Activated naive CD8-positive, alpha-beta T cell treated with anti-CD3 and anti-CD28 coated beads for 36 hours (primary cell): ENCODE results near the gene CFAP65. TPM values are rescaled to one million over a fixed set of nuclear protein-coding genes. Genes with fewer than 3 reads are reported as not detected.

ENCODE experiments used
- DNase-seq: peaks from one replicate; pipeline ENCODE4 v3.0.0; 2021
- H3K27ac Mint-ChIP-seq: one replicate; pipeline ENCODE4 v1.8.0; 2022; ENCODE audit warnings: mild to moderate bottlenecking, moderate library complexity, mixed read lengths
- H3K27me3 Mint-ChIP-seq: one replicate; pipeline ENCODE4 v1.8.0; 2022; ENCODE audit warnings: mild to moderate bottlenecking, mixed read lengths
- H3K36me3 Mint-ChIP-seq: one replicate; pipeline ENCODE4 v1.8.0; 2021; ENCODE audit warnings: mild to moderate bottlenecking, mixed read lengths
- H3K4me1 Mint-ChIP-seq: one replicate; pipeline ENCODE4 v1.8.0; 2021; ENCODE audit warnings: mixed read lengths
- H3K4me3 Mint-ChIP-seq: one replicate; pipeline ENCODE4 v1.8.0; 2022; ENCODE audit warnings: mild to moderate bottlenecking, moderate library complexity, mixed read lengths
- H3K9me3 Mint-ChIP-seq: one replicate; pipeline ENCODE4 v1.8.0; 2022; ENCODE audit warnings: mixed read lengths
- total RNA-seq, 2 experiments: library from RNA; stranded (reverse); gene quantifications; one replicate each; pipeline ENCODE4 v1.2.3, GENCODE V29; 2021

CFAP65 gene
- total RNA-seq, 2 experiments from 2014 or later = not detected

GRCh38 chr2:218964041-218964771 lies 77.1 kb downstream of the CFAP65 start:
- DNase-seq = no peak
- Mint-ChIP-seq H3K27ac (no peak overlapping the region), H3K4me3 (no peak overlapping the region), H3K9me3 (no peaks in the 10 kb centered on the region), H3K36me3 (no peaks in the 10 kb centered on the region), H3K27me3 (peaks cover 80% of the 10 kb centered on the region), H3K4me1 (peaks cover 7% of the 10 kb centered on the region)

DNA sequence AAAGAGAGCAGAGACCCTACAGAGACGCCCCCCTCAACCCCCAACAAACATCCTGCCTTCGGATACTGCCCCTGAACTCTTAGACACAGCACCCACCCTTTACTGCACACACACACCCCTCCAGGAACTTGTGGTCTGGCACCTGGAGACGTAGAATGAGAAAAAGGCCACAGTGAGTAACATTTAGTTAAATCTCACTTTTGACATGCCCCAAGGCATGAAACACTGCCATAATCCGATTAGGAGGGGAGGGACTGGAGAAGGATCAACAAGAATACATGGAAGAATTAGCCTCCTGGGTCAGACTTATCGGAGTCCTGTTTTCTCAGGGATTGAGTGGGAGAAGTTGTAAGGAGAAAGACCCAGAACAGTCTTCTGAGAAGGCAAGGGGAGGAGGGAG lies 77.7 kb downstream of the CFAP65 start:
- peaks cover 7% of the 10 kb centered on the region for H3K4me1 Mint-ChIP-seq
- H3K4me3 Mint-ChIP-seq = no peak overlapping the region
- no peaks in the 10 kb centered on the region for H3K36me3 Mint-ChIP-seq
- H3K27ac Mint-ChIP-seq = no peak overlapping the region
- DNase-seq = no peak
- H3K27me3 Mint-ChIP-seq = peaks cover 81% of the 10 kb centered on the region
- H3K9me3 Mint-ChIP-seq = no peaks in the 10 kb centered on the region

DNA sequence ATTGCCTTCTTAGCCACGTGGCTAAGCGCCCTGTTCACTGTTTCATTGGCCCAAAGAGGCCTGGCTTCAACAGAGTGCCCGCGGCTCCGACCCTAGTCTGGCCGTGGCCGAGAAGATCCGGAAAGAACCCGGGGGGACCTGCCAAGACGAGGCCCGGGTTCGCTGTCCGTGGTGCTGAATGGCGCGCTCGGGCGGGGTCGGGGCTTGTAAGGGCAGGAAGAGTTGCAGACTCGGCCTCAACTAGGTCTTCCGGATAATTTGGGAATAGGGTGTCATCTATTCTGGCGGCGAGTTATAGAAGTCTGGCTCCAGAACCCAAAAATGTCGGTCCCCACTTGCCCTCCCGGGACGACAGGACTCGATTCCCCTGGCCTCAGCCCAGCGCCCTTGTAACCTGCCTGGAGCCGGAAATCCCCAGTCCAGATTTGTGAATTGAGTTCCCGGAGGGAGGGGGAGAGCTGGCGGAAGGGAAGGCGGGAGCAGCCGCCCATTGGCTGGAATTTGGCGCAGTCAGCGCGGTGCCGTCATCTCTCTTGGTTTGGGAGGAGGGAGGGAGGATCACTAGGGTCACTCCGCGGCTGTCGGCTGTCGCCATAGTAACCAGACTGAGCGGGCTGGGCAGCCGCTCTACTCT lies 78.3 kb downstream of the CFAP65 start:
- H3K27ac Mint-ChIP-seq = no peak overlapping the region
- H3K9me3 Mint-ChIP-seq = no peaks in the 10 kb centered on the region
- peaks cover 85% of the 10 kb centered on the region for H3K27me3 Mint-ChIP-seq
- peak; percentile 67 for DNase-seq
- H3K4me3 Mint-ChIP-seq = no peak overlapping the region
- H3K4me1 Mint-ChIP-seq = peaks cover 7% of the 10 kb centered on the region
- H3K36me3 Mint-ChIP-seq = no peaks in the 10 kb centered on the region

DNA sequence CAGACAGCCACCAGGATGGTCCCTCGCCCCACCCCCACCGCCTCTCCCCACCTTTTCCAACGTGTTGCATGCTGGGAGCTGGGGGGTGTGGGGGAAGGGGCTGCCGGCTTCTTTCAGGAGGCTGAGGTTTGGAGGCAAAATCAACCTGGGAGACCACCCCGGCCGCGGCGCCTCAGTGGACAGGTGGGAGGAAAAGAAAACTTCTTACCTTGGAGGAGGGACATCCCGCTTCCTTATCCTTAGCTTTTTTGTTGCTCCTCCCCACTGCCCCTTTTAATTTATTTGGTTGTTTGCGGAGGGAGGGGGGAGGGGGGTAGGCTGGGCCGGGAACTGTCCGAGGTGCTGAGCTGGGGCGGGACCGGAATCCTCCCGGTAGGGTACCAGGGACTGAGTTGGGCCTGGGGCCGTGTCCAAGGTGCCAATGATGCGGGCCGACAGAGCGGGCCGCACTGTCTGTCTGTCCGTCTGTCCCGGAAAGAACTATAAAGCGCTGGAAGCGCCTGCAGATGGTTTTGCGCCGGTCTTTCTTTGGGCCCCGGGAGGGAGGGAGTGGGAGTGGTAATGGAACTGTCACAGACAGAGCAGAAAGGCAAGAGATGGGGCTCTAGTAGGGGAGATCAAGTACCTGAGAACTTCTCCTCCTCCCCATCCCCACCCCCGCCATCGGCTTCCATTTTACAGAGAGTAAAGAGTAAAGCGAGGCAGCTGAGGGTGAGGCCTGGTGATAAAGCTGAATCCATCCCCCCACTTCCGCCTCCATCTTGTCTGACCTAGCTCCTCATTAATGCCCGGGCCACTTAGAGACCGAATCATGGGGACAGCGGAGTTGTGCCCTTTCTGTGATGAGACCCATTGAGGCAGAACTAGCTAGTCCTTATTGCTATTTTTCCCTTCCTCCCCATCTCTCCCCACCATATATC lies 79.4 kb downstream of the CFAP65 start:
- peaks cover 7% of the 10 kb centered on the region for H3K4me1 Mint-ChIP-seq
- no peaks in the 10 kb centered on the region for H3K9me3 Mint-ChIP-seq
- no peak overlapping the region for H3K27ac Mint-ChIP-seq
- H3K27me3 Mint-ChIP-seq = peaks cover 87% of the 10 kb centered on the region
- DNase-seq = no peak
- no peaks in the 10 kb centered on the region for H3K36me3 Mint-ChIP-seq
- H3K4me3 Mint-ChIP-seq = no peak overlapping the region

DNA sequence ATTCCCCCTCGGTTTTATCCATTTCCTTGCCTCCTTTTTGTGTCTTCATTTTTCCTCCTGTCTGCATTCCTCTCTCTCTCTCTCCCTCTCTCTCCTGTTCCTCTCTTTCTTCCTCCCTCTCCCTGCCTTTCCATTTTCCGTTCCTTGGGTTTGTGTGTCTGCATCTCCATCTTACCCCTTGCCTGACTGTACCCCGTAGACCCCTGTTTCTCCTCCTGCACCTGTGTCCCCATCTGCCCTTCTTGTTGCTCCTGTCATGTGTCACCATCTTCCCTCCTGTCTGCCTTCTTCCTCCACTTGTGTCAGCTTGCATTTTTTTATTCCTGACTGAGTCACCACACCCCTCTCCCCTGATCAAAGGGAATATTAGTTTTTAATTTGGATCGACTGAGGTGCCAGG lies 80.1 kb downstream of the CFAP65 start:
- H3K27ac Mint-ChIP-seq = no peak overlapping the region

DNA sequence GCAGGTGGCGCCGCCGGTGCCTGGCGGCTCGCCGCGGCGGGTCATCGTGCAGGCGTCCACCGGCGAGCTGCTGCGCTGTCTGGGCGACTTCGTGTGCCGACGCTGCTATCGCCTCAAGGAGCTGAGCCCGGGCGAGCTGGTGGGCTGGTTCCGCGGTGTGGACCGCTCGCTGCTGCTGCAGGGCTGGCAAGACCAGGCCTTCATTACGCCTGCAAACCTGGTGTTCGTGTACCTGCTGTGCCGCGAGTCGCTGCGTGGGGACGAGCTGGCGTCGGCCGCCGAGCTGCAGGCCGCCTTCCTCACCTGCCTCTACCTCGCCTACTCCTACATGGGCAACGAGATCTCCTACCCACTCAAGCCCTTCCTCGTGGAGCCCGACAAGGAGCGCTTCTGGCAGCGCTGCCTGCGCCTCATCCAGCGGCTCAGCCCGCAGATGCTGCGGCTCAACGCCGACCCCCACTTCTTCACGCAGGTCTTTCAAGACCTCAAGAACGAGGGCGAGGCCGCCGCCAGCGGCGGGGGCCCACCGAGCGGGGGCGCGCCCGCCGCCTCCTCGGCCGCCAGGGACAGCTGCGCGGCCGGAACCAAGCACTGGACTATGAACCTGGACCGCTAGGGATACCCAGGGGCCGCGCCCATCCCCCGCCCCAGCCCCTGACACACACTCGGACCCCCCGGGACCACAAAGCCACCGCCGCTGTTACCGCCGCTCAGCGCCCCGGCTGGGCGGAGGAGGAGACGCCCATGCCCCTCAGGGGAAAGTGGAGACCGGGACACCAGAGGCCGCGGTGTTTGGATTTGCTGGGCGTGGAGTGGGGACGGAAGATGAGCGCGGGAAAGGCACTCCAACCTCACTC lies 80.8 kb downstream of the CFAP65 start:
- H3K36me3 Mint-ChIP-seq = no peaks in the 10 kb centered on the region
- H3K4me3 Mint-ChIP-seq = no peak overlapping the region
- H3K4me1 Mint-ChIP-seq = peaks cover 7% of the 10 kb centered on the region
- no peak overlapping the region for H3K27ac Mint-ChIP-seq
- no peaks in the 10 kb centered on the region for H3K9me3 Mint-ChIP-seq
- H3K27me3 Mint-ChIP-seq = peaks cover 82% of the 10 kb centered on the region
- DNase-seq = no peak

More for the DNA sequence above, 80.1 kb downstream of the CFAP65 start:
- Mint-ChIP-seq H3K4me1 (peaks cover 7% of the 10 kb centered on the region), H3K9me3 (no peaks in the 10 kb centered on the region), H3K27me3 (peaks cover 85% of the 10 kb centered on the region), H3K4me3 (no peak overlapping the region), H3K36me3 (no peaks in the 10 kb centered on the region)
- no peak for DNase-seq

- Mint-ChIP-seq H3K9me3 (no peaks in the 10 kb centered on the region), H3K4me3 (no peak overlapping the region), H3K4me1 (peaks cover 7% of the 10 kb centered on the region), H3K27me3 (peaks cover 82% of the 10 kb centered on the region), H3K27ac (no peak overlapping the region), H3K36me3 (no peaks in the 10 kb centered on the region)
- DNase-seq = peak; percentile 11
Measured at GRCh38 chr2:218959761-218960308, 81.5 kb downstream of the CFAP65 start.

- no peaks in the 10 kb centered on the region for H3K36me3 Mint-ChIP-seq
- no peak within 1 kb of the TSS for H3K27ac Mint-ChIP-seq
- peaks cover 82% of the 10 kb centered on the region for H3K27me3 Mint-ChIP-seq
- H3K4me3 Mint-ChIP-seq = peak within 1 kb of the TSS; percentile 50
- H3K4me1 Mint-ChIP-seq = peaks cover 7% of the 10 kb centered on the region
- peak; percentile 88 for DNase-seq
- no peaks in the 10 kb centered on the region for H3K9me3 Mint-ChIP-seq
Measured at GRCh38 chr2:218959141-218959731, 82.1 kb downstream of the CFAP65 start, which contains the start of gene CDK5R2. TSS of gene CDK5R2 (plus strand) at chr2:218959666. CDS start at chr2:218959821, 155 bp downstream.

DNA sequence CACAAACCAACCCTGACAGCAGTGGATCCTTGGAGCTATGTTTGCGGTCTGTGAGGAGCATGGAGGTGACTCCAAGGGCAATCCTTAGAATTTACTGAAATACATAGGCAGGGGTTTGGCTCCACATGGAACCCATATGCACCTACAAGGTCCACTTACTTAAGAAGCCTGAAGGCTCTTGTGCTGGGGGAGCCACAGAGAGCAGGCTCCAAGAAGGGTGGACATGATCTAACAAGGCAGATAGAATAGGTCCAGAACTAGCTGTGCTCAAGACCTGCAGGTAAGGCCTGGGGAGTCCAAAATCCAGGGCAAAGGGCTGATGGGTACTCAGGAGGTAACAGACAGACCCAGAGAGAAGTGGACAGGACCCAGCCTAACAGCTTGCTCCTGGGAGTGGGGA lies 83.0 kb downstream of the CFAP65 start:
- Mint-ChIP-seq H3K4me1 (peaks cover 4% of the 10 kb centered on the region), H3K36me3 (no peaks in the 10 kb centered on the region), H3K27me3 (peaks cover 77% of the 10 kb centered on the region), H3K27ac (no peak overlapping the region), H3K4me3 (no peak overlapping the region), H3K9me3 (no peaks in the 10 kb centered on the region)
- DNase-seq = no peak

GRCh38 chr2:218957671-218958070 lies 83.6 kb downstream of the CFAP65 start:
- H3K4me3 Mint-ChIP-seq = no peak overlapping the region
- H3K36me3 Mint-ChIP-seq = no peaks in the 10 kb centered on the region
- no peaks in the 10 kb centered on the region for H3K9me3 Mint-ChIP-seq
- peaks cover 4% of the 10 kb centered on the region for H3K4me1 Mint-ChIP-seq
- DNase-seq = no peak
- peaks cover 71% of the 10 kb centered on the region for H3K27me3 Mint-ChIP-seq
- no peak overlapping the region for H3K27ac Mint-ChIP-seq

GRCh38 chr2:218956039-218956438 lies 85.3 kb downstream of the CFAP65 start:
- Mint-ChIP-seq H3K27ac (no peak overlapping the region), H3K9me3 (no peaks in the 10 kb centered on the region), H3K27me3 (peaks cover 65% of the 10 kb centered on the region), H3K36me3 (no peaks in the 10 kb centered on the region), H3K4me1 (peaks cover under 1% of the 10 kb centered on the region), H3K4me3 (no peak overlapping the region)
- no peak for DNase-seq

GRCh38 chr2:218954541-218955300 lies 86.6 kb downstream of the CFAP65 start:
- Mint-ChIP-seq H3K27me3 (peaks cover 56% of the 10 kb centered on the region), H3K4me3 (no peak overlapping the region), H3K27ac (no peak overlapping the region)

DNA sequence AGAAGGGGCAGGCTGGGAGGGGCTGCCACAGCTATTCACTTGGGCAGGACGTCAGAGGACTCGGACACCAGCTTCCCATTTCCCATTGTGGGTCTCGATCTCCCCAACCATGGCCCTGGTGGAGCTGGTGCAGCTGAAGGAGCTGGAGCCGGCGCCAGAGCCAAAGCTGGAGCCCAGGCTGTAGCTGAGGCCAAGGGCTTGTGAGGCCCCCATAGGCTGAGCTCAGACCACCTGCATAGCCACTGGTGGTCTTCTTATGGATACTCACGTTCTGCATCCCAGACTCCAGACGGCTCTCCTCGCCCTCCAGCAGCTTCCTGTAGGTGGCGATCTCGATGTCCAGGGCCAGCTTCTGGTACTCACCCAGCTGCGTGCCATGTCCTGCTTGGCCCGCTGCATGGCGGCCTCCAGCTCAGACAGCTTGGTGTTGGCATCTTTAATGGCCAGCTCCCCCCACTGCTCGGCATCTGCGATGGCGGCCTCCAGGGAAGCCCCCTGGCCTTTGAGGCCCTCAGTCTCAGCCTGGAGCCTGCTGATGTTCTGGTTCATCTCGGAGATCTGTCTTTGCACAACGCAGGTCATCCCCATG lies 87.9 kb downstream of the CFAP65 start:
- H3K27me3 Mint-ChIP-seq = peaks cover 47% of the 10 kb centered on the region
- no peak for DNase-seq
- no peaks in the 10 kb centered on the region for H3K36me3 Mint-ChIP-seq

More at GRCh38 chr2:218954541-218955300, 86.6 kb downstream of the CFAP65 start:
- H3K36me3 Mint-ChIP-seq = no peaks in the 10 kb centered on the region
- H3K4me1 Mint-ChIP-seq = no peaks in the 10 kb centered on the region
- H3K9me3 Mint-ChIP-seq = no peaks in the 10 kb centered on the region
- no peak for DNase-seq

More for the DNA sequence above, 87.9 kb downstream of the CFAP65 start:
- no peaks in the 10 kb centered on the region for H3K4me1 Mint-ChIP-seq
- H3K9me3 Mint-ChIP-seq = no peaks in the 10 kb centered on the region
- no peak overlapping the region for H3K27ac Mint-ChIP-seq
- no peak overlapping the region for H3K4me3 Mint-ChIP-seq
